Fibroblast of the aortic adventitia (primary cell): ENCODE measurements around the gene CEP162. TPM values are rescaled to one million over a fixed set of nuclear protein-coding genes. Genes with fewer than 3 reads are reported as not detected.
"Not testable (repeated sequence)": the region's sequence is repeated elsewhere in the genome, so short reads cannot be mapped to it uniquely, and the experiment has no call there.

Source experiments
- DNase-seq: peaks from one replicate; pipeline ENCODE4 v3.0.0-alpha.2; 2010; ENCODE audit warnings: low read depth
- H3K4me3 ChIP-seq: 2 replicates; pipeline ENCODE4 v1.5.1; 2011; ENCODE audit warnings: low read depth, mild to moderate bottlenecking, control low read depth, low read length, moderate library complexity
- CTCF ChIP-seq: IDR thresholded peaks from 2 replicates; pipeline ENCODE4 v1.5.1; 2011; ENCODE audit warnings: mild to moderate bottlenecking, low read length, control low read depth, inconsistent platforms; ENCODE audit not compliant: insufficient read depth
- total RNA-seq: library from RNA; depleted of rRNA; stranded (reverse); fragments of >200 nt; gene quantifications from 2 replicates; pipeline ENCODE4 v1.2.3, GENCODE V29; 2012; ENCODE audit warnings: low replicate concordance

Gene CEP162
- total RNA-seq, 1 donor, result 12.4 TPM

- H3K4me3 ChIP-seq, result no peak overlapping the region
- TF ChIP-seq CTCF, result no peak
- DNase-seq, result no peak
These were observed 50.2 kb downstream of the CEP162 start for GRCh38 chr6:84177241-84177640.

GRCh38 chr6:84172574-84172973, 54.9 kb downstream of the CEP162 start:
- DNase-seq, result no peak
- no peak for TF ChIP-seq CTCF
- no peak overlapping the region for H3K4me3 ChIP-seq

GRCh38 chr6:84172080-84172479, 55.4 kb downstream of the CEP162 start:
- no peak for TF ChIP-seq CTCF
- H3K4me3 ChIP-seq, result no peak overlapping the region
- DNase-seq, result no peak

GRCh38 chr6:84167457-84167856, 60.0 kb downstream of the CEP162 start:
- no peak for DNase-seq
- no peak overlapping the region for H3K4me3 ChIP-seq
- no peak for TF ChIP-seq CTCF

- DNase-seq, result no peak
- TF ChIP-seq CTCF, result no peak
- no peak overlapping the region for H3K4me3 ChIP-seq
These were observed 61.0 kb downstream of the CEP162 start for GRCh38 chr6:84166395-84166794.

GRCh38 chr6:84164328-84164727, 63.1 kb downstream of the CEP162 start:
- not testable (repeated sequence) for DNase-seq, H3K4me3 ChIP-seq

- no peak for DNase-seq
- TF ChIP-seq CTCF, result no peak
- no peak overlapping the region for H3K4me3 ChIP-seq
These were observed 66.3 kb downstream of the CEP162 start for GRCh38 chr6:84161190-84161589.

- no peak for TF ChIP-seq CTCF
- no peak overlapping the region for H3K4me3 ChIP-seq
- no peak for DNase-seq
These were observed 71.1 kb downstream of the CEP162 start for GRCh38 chr6:84156306-84156705.
